H1 (cell line): Measurements from ENCODE around the gene NKD2. TPM values are rescaled to one million over a fixed set of nuclear protein-coding genes. Genes with fewer than 3 reads are reported as not detected.

Experiments
- CHD7 ChIP-seq: fragments of 300-600 bp; sonication (generic); IDR thresholded peaks from 2 replicates; pipeline ENCODE4 v1.7.1; 2012; ENCODE audit warnings: low read length, moderate library complexity, mild to moderate bottlenecking, inconsistent platforms; ENCODE audit not compliant: insufficient replicate concordance
- EGR1 ChIP-seq: IDR thresholded peaks from 2 replicates; pipeline ENCODE4 v1.6.1; 2011; ENCODE audit warnings: low read depth, low read length, borderline replicate concordance
- GABPA ChIP-seq: IDR thresholded peaks from 2 replicates; pipeline ENCODE4 v1.6.1; 2011; ENCODE audit warnings: mild to moderate bottlenecking, low read length, moderate library complexity, borderline replicate concordance; ENCODE audit not compliant: insufficient read depth
- HDAC6 ChIP-seq: IDR thresholded peaks from one replicate; pipeline ENCODE4 v1.7.1; 2012; ENCODE audit warnings: low read depth, mild to moderate bottlenecking, inconsistent platforms, low read length, moderate library complexity
- KDM1A ChIP-seq: fragments of 200-600, 300-600 bp; sonication (generic); IDR thresholded peaks from 2 replicates; pipeline ENCODE4 v1.7.1; 2016; ENCODE audit warnings: mild to moderate bottlenecking, low read length, borderline replicate concordance
- RXRA ChIP-seq: IDR thresholded peaks from 2 replicates; pipeline ENCODE4 v1.6.1; 2011; ENCODE audit warnings: low read depth, mild to moderate bottlenecking, low read length, moderate library complexity; ENCODE audit not compliant: insufficient read depth
- polyA plus RNA-seq, 7 experiments: library from polyadenylated mRNA; depleted of rRNA in 3 of 7; stranded (reverse) in 5 of 7; unstranded in 2 of 7; fragments of >200 nt in 5 of 7; fragments of 200-250 nt in 2 of 7; gene quantifications; 1 replicate in 5 of 7; 2 replicates in 1 of 7; 4 replicates in 1 of 7; pipeline versions ENCODE4 v1.2.1 to v1.2.3, GENCODE V29; 2011 to 2013; ENCODE audit warnings: missing spikeins in 2 of 7, mixed read lengths in 2 of 7
- total RNA-seq: library from RNA; stranded (reverse); fragmentation: NEBNext Ultra II Directional; extraction: Animal tissue kit (Norgen Biotek cat#: 25700); gene quantifications from 2 replicates; pipeline ENCODE4 v1.2.1, GENCODE V29; 2021

NKD2 gene
- total and polyA plus RNA-seq, 2 of the 8 experiments (the other 6 are each of a cell fraction or from before 2014, with no cell fraction given): 5.5 to 7.9 TPM

GRCh38 chr5:1080432-1080831, 71.8 kb downstream of the NKD2 start (continued):
- no peak for TF ChIP-seq CHD7
- TF ChIP-seq RXRA: no peak
- no peak for TF ChIP-seq EGR1
- TF ChIP-seq HDAC6: no peak
- TF ChIP-seq KDM1A: no peak
- TF ChIP-seq GABPA: no peak
